Measurements from ENCODE around the gene MCM8.
A peak's percentile ranks its signal among the peaks of the same experiment; 100 is the strongest.

MCM8 gene

DNA sequence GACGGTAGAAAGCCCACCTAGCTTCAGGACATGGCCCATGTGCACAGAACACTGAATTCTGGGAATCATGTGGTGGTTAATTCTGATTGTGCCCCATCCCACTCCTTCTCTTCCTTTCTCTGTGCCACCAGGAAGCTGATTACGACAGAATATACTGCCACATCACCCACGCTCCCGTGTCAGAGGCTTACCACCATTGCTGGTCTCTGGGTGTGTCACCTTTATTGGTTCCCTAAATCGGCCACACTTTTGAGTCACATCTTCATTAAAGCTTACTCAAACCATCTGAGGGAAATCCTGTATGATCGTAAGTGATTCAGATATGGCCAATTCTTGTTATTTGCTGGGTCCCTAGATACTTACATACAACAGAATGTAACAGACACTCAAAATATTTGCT lies 3.2 kb upstream of the MCM8 start:
- TF ChIP-seq, protein P1, sequence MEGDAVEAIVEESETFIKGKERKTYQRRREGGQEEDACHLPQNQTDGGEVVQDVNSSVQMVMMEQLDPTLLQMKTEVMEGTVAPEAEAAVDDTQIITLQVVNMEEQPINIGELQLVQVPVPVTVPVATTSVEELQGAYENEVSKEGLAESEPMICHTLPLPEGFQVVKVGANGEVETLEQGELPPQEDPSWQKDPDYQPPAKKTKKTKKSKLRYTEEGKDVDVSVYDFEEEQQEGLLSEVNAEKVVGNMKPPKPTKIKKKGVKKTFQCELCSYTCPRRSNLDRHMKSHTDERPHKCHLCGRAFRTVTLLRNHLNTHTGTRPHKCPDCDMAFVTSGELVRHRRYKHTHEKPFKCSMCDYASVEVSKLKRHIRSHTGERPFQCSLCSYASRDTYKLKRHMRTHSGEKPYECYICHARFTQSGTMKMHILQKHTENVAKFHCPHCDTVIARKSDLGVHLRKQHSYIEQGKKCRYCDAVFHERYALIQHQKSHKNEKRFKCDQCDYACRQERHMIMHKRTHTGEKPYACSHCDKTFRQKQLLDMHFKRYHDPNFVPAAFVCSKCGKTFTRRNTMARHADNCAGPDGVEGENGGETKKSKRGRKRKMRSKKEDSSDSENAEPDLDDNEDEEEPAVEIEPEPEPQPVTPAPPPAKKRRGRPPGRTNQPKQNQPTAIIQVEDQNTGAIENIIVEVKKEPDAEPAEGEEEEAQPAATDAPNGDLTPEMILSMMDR (IDR thresholded peaks at IDR 0.05; ENCODE audit: low read depth, low read length), result no peak
- no peak overlapping the region for H3K4me3 ChIP-seq (ENCODE audit: low read depth, low read length)

GRCh38 chr20:5949943-5950270 lies 545 bp upstream of the MCM8 start:
- H3K4me3 ChIP-seq (ENCODE audit: low read depth, low read length), result peak overlapping the region; percentile 93
- TF ChIP-seq, protein P1 (IDR thresholded peaks at IDR 0.05; ENCODE audit: low read depth, low read length), result no peak

GRCh38 chr20:5967469-5967868 lies 17.0 kb downstream of the MCM8 start:
- TF ChIP-seq, protein P1 (IDR thresholded peaks at IDR 0.05; ENCODE audit: low read depth, low read length), result no peak
- no peak overlapping the region for H3K4me3 ChIP-seq (ENCODE audit: low read depth, low read length)

- H3K4me3 ChIP-seq (ENCODE audit: low read depth, low read length), result no peak overlapping the region
- TF ChIP-seq, protein P1 (IDR thresholded peaks at IDR 0.05; ENCODE audit: low read depth, low read length), result no peak
These were observed 18.0 kb downstream of the MCM8 start for GRCh38 chr20:5968462-5968861.

- no peak overlapping the region for H3K4me3 ChIP-seq (ENCODE audit: low read depth, low read length)
- TF ChIP-seq, protein P1 (IDR thresholded peaks at IDR 0.05; ENCODE audit: low read depth, low read length), result no peak
These were observed 19.0 kb downstream of the MCM8 start for GRCh38 chr20:5969348-5969935.

GRCh38 chr20:5969940-5970339 lies 19.5 kb downstream of the MCM8 start:
- H3K4me3 ChIP-seq (ENCODE audit: low read depth, low read length), result no peak overlapping the region
- TF ChIP-seq, protein P1 (IDR thresholded peaks at IDR 0.05; ENCODE audit: low read depth, low read length), result no peak

DNA sequence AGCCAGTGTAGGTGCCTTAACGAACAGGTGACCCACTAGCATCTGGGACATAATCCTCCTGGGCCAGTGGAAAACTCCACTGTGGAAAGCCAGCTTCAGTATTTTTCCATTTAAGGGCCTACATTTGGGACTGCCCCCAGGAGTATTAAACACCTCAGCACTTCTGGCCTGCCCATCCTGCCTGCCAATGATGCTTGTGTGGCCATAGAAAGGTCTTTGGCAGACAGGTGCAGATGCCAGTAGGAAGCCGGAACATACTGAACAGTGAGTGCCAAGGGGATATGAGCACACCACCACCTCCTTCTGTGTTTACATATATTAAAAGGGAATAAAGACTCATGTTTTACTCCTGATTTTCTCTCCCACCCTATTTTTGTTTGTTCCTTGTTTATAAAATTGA lies 19.9 kb downstream of the MCM8 start:
- H3K4me3 ChIP-seq (ENCODE audit: low read depth, low read length), result no peak overlapping the region
- TF ChIP-seq, protein P1 (IDR thresholded peaks at IDR 0.05; ENCODE audit: low read depth, low read length), result no peak

Data from WI38 (cell line).